ENCODE results near the gene MAB21L3. TPM values are rescaled to one million over a fixed set of nuclear protein-coding genes. Genes with fewer than 3 reads are reported as not detected.

Gene MAB21L3
- total RNA-seq, 1 experiment from 2014 or later = 2.8 TPM

GRCh38 chr1:116076831-116077230 is 34.4 kb upstream of the MAB21L3 start:
- Mint-ChIP-seq H3K9me3 (ENCODE audit: unreplicated experiment) (no peaks in the 10 kb centered on the region), H3K27me3 (ENCODE audit: insufficient read depth, unreplicated experiment) (no peaks in the 10 kb centered on the region), H3K27ac (ENCODE audit: low read depth, unreplicated experiment) (no peak overlapping the region), H3K36me3 (ENCODE audit: insufficient read depth, unreplicated experiment) (peaks cover 25% of the 10 kb centered on the region), H3K4me1 (ENCODE audit: insufficient read depth, unreplicated experiment) (peaks cover 12% of the 10 kb centered on the region), H3K4me3 (ENCODE audit: unreplicated experiment) (no peak overlapping the region)
- CTCF ChIA-PET = no interaction called here
- no peak for DNase-seq (ENCODE audit: unreplicated experiment)
- BruUV-seq (replicated peaks) = no TSS peak
- intact Hi-C loops (cut with micrococcal nuclease) = no loop called here
- POLR2A ChIA-PET = interaction anchor here (0.7 to 1.5 kb wide), 2 partner anchors 9 to 14 kb away, joined by 4 read pairs; no protein-coding TSS in a partner anchor
- no peak for TF ChIP-seq CTCF (IDR thresholded peaks at IDR 0.05; ENCODE audit: unreplicated experiment)

DNA sequence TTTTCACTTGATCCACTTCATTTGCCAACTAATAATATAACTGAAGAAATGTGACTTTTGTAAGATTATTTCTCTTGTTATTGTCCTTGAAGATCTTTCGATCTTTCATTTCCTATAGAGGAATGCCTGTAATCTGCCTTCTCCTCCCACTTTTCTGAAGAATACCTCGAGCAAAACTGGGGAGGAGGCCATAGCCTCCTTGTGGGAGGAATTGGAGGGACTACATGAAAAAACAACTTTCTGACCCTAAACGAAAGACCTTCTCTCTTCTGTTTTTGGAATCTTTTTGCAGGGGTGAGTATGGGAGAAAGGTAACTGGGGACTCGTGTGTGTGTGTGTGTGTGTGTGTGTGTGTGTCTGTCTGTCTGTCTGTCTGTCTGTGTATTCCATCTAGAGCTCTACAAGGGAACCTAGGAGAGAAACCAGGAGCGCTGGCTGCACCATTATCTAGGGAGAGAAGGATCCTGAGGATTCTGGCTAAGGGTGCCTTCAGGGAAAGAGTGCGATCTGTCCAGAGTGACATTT is 32.4 kb upstream of the MAB21L3 start:
- Mint-ChIP-seq H3K36me3 (ENCODE audit: insufficient read depth, unreplicated experiment) (peaks cover 23% of the 10 kb centered on the region), H3K27ac (ENCODE audit: low read depth, unreplicated experiment) (no peak overlapping the region), H3K4me3 (ENCODE audit: unreplicated experiment) (no peak overlapping the region), H3K9me3 (ENCODE audit: unreplicated experiment) (no peaks in the 10 kb centered on the region), H3K27me3 (ENCODE audit: insufficient read depth, unreplicated experiment) (no peaks in the 10 kb centered on the region), H3K4me1 (ENCODE audit: insufficient read depth, unreplicated experiment) (peaks cover 12% of the 10 kb centered on the region)
- no peak for TF ChIP-seq CTCF (IDR thresholded peaks at IDR 0.05; ENCODE audit: unreplicated experiment)
- CTCF ChIA-PET = no interaction called here
- POLR2A ChIA-PET = interaction anchor here (1.5 kb wide), 1 partner anchor 8 kb away, joined by 4 read pairs; no protein-coding TSS in a partner anchor
- BruUV-seq (replicated peaks) = no TSS peak
- no peak for DNase-seq (ENCODE audit: unreplicated experiment)
- intact Hi-C loops (cut with micrococcal nuclease) = no loop called here

DNA sequence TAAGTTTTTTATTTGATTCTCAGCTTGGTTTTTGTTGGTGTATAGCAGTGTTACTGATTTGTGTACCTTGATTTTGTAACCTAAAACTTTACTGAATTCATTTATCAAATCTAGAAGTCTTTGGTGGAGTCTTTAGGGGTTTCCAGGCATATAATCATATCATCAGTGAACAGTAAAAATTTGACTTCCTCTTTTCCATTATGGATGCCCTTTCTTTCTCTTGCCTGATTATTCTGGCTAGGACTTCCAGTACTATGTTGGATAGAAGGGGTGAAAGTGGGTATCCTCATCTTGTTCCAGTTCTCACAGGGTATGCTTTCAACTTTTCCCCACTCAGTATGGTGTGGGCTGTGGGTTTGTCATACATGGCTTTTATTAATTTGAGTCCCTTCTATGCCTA is 23.6 kb upstream of the MAB21L3 start:
- no TSS peak for BruUV-seq (replicated peaks)
- Mint-ChIP-seq H3K4me1 (ENCODE audit: insufficient read depth, unreplicated experiment) (peaks cover 5% of the 10 kb centered on the region), H3K9me3 (ENCODE audit: unreplicated experiment) (peaks cover 15% of the 10 kb centered on the region), H3K36me3 (ENCODE audit: insufficient read depth, unreplicated experiment) (peaks cover 5% of the 10 kb centered on the region), H3K27ac (ENCODE audit: low read depth, unreplicated experiment) (no peak overlapping the region), H3K27me3 (ENCODE audit: insufficient read depth, unreplicated experiment) (no peaks in the 10 kb centered on the region), H3K4me3 (ENCODE audit: unreplicated experiment) (no peak overlapping the region)
- intact Hi-C loops (cut with micrococcal nuclease) = no loop called here
- TF ChIP-seq CTCF (IDR thresholded peaks at IDR 0.05; ENCODE audit: unreplicated experiment) = no peak
- ChIA-PET CTCF (no interaction called here), POLR2A (interaction anchor here (0.9 kb wide), 1 partner anchor 10 kb away, joined by 4 read pairs; no protein-coding TSS in a partner anchor)
- no peak for DNase-seq (ENCODE audit: unreplicated experiment)

- ChIA-PET POLR2A (interaction anchor here (0.5 to 0.6 kb wide), 2 partner anchors 27 to 38 kb away, joined by 3 read pairs; no protein-coding TSS in a partner anchor), CTCF (no interaction called here)
- H3K27ac Mint-ChIP-seq (ENCODE audit: low read depth, unreplicated experiment) = no peak overlapping the region
- BruUV-seq (replicated peaks) = no TSS peak
- H3K4me3 Mint-ChIP-seq (ENCODE audit: unreplicated experiment) = no peak overlapping the region
- H3K9me3 Mint-ChIP-seq (ENCODE audit: unreplicated experiment) = peaks cover 30% of the 10 kb centered on the region
- peaks cover 10% of the 10 kb centered on the region for H3K36me3 Mint-ChIP-seq (ENCODE audit: insufficient read depth, unreplicated experiment)
- no peak for DNase-seq (ENCODE audit: unreplicated experiment)
- no peaks in the 10 kb centered on the region for H3K27me3 Mint-ChIP-seq (ENCODE audit: insufficient read depth, unreplicated experiment)
- intact Hi-C loops (cut with micrococcal nuclease) = no loop called here
- TF ChIP-seq CTCF (IDR thresholded peaks at IDR 0.05; ENCODE audit: unreplicated experiment) = no peak
- peaks cover 5% of the 10 kb centered on the region for H3K4me1 Mint-ChIP-seq (ENCODE audit: insufficient read depth, unreplicated experiment)
Measured at GRCh38 chr1:116089870-116090269, 21.3 kb upstream of the MAB21L3 start.

Data from MCF 10A (cell line).